Hepatocyte (in vitro differentiated cells): ENCODE results near the gene MAP10. TPM values are rescaled to one million over a fixed set of nuclear protein-coding genes. Genes with fewer than 3 reads are reported as not detected.

Experiments
- DNase-seq: peaks from one replicate; pipeline ENCODE4 v3.0.0-alpha.2; 2016; ENCODE audit warnings: low spot score
- H2AFZ ChIP-seq: fragments of 200-600 bp; sonication (generic); 2 replicates; pipeline ENCODE4 v1.6.0; 2016; ENCODE audit warnings: antibody characterized with exemption, mild to moderate bottlenecking
- H3K27ac ChIP-seq: fragments of 200-600 bp; sonication (generic); 2 replicates; pipeline ENCODE4 v1.5.1; 2016; ENCODE audit warnings: mild to moderate bottlenecking
- H3K27me3 ChIP-seq: fragments of 200-600 bp; sonication (generic); 2 replicates; pipeline ENCODE4 v1.6.1; 2016
- H3K36me3 ChIP-seq: fragments of 200-600 bp; sonication (generic); replicated peaks from 2 replicates; pipeline ENCODE4 v1.5.1; 2016; ENCODE audit warnings: low read depth; ENCODE audit not compliant: insufficient read depth
- H3K4me1 ChIP-seq: fragments of 200-600 bp; sonication (generic); 2 replicates; pipeline ENCODE4 v1.5.1; 2016; ENCODE audit warnings: mild to moderate bottlenecking, moderate library complexity; ENCODE audit not compliant: insufficient read depth
- H3K4me2 ChIP-seq: fragments of 200-600 bp; sonication (generic); 2 replicates; pipeline ENCODE4 v1.6.0; 2016
- H3K4me3 ChIP-seq: fragments of 200-600 bp; sonication (generic); 2 replicates; pipeline ENCODE4 v1.5.1; 2016; ENCODE audit warnings: mild to moderate bottlenecking
- H3K79me2 ChIP-seq: fragments of 200-600 bp; sonication (generic); 2 replicates; pipeline ENCODE4 v1.6.0; 2017; ENCODE audit warnings: mild to moderate bottlenecking
- H3K9me2 ChIP-seq: fragments of 200-600 bp; sonication (generic); replicated peaks from 2 replicates; pipeline ENCODE4 v1.6.0; 2017; ENCODE audit warnings: mild to moderate bottlenecking; ENCODE audit not compliant: insufficient read depth
- H3K9me3 ChIP-seq: fragments of 200-600 bp; sonication (generic); 2 replicates; pipeline ENCODE4 v1.5.1; 2016; ENCODE audit warnings: low read depth, mild to moderate bottlenecking
- H4K20me1 ChIP-seq: fragments of 200-600 bp; sonication (generic); 2 replicates; pipeline ENCODE4 v1.6.0; 2016; ENCODE audit warnings: mild to moderate bottlenecking; ENCODE audit not compliant: insufficient read depth, poor library complexity, severe bottlenecking
- CTCF ChIP-seq: fragments of 200-600 bp; sonication (generic); IDR thresholded peaks from 2 replicates; pipeline ENCODE4 v1.5.1; 2016; ENCODE audit warnings: antibody characterized with exemption, mild to moderate bottlenecking; ENCODE audit not compliant: poor library complexity
- EZH2 ChIP-seq: fragments of 200-600 bp; sonication (generic); IDR thresholded peaks from 2 replicates; pipeline ENCODE4 v1.6.1; 2016; ENCODE audit warnings: antibody characterized with exemption, mild to moderate bottlenecking, borderline replicate concordance
- EZH2phosphoT487 ChIP-seq: fragments of 200-600 bp; sonication (generic); IDR thresholded peaks from one replicate; pipeline ENCODE4 v1.6.1; 2018; ENCODE audit warnings: antibody characterized with exemption, mild to moderate bottlenecking, low read depth, moderate library complexity; ENCODE audit not compliant: unreplicated experiment, severe bottlenecking
- WGBS: methylation state at CpG from one replicate; pipeline ENCODE4 v1.1.6; 2016; ENCODE audit warnings: low lambda C conversion rate; ENCODE audit errors: missing lambda C conversion rate; 5-methylcytosine and 5-hydroxymethylcytosine counted together
- polyA plus RNA-seq: library from polyadenylated mRNA; unstranded; fragments of >200 nt; fragmentation: Nextera tagmentation; extraction: Ambion mirVana; gene quantifications from 2 replicates; pipeline ENCODE4 v1.2.1, GENCODE V29; 2016
- total RNA-seq: library from RNA; depleted of rRNA; stranded (reverse); fragments of >200 nt; gene quantifications from 2 replicates; pipeline ENCODE4 v1.2.3, GENCODE V29; 2014

MAP10 gene
- total and polyA plus RNA-seq, 2 experiments from 2014 or later, result 2.1 to 5.7 TPM

GRCh38 chr1:232826318-232826717, 21.1 kb downstream of the MAP10 start:
- Histone ChIP-seq H3K4me3 (no peak overlapping the region), H3K79me2 (no peaks in the 10 kb centered on the region), H2AFZ (no peak overlapping the region), H3K36me3 (no peaks in the 10 kb centered on the region), H3K4me1 (peaks cover 3% of the 10 kb centered on the region), H3K27ac (no peak overlapping the region), H4K20me1 (no peaks in the 10 kb centered on the region), H3K9me2 (no peaks in the 10 kb centered on the region), H3K4me2 (no peak overlapping the region), H3K27me3 (no peaks in the 10 kb centered on the region), H3K9me3 (no peaks in the 10 kb centered on the region)
- TF ChIP-seq CTCF (no peak), EZH2phosphoT487 (no peak), EZH2 (no peak)
- DNase-seq, result no peak
- WGBS, result 90% methylated on average over 1 of the region's 1 CpG

- peaks cover 3% of the 10 kb centered on the region for H3K4me1 ChIP-seq
- H3K4me2 ChIP-seq, result no peak overlapping the region
- no peaks in the 10 kb centered on the region for H3K9me3 ChIP-seq
- WGBS, result 72% methylated on average over 2 of the region's 2 CpGs
- H3K9me2 ChIP-seq, result no peaks in the 10 kb centered on the region
- H2AFZ ChIP-seq, result no peak overlapping the region
- H4K20me1 ChIP-seq, result no peaks in the 10 kb centered on the region
- no peak overlapping the region for H3K4me3 ChIP-seq
- no peaks in the 10 kb centered on the region for H3K79me2 ChIP-seq
- peak; percentile 10 for DNase-seq
- TF ChIP-seq EZH2 (no peak), CTCF (no peak), EZH2phosphoT487 (no peak)
- no peaks in the 10 kb centered on the region for H3K36me3 ChIP-seq
- no peaks in the 10 kb centered on the region for H3K27me3 ChIP-seq
- no peak overlapping the region for H3K27ac ChIP-seq
Observed at GRCh38 chr1:232830661-232831060, 25.4 kb downstream of the MAP10 start.

- no peaks in the 10 kb centered on the region for H3K27me3 ChIP-seq
- no peak overlapping the region for H3K27ac ChIP-seq
- WGBS, result 94% methylated on average over 2 of the region's 2 CpGs
- peaks cover 3% of the 10 kb centered on the region for H3K4me1 ChIP-seq
- H2AFZ ChIP-seq, result no peak overlapping the region
- H3K4me2 ChIP-seq, result no peak overlapping the region
- no peak overlapping the region for H3K4me3 ChIP-seq
- H3K36me3 ChIP-seq, result no peaks in the 10 kb centered on the region
- H4K20me1 ChIP-seq, result no peaks in the 10 kb centered on the region
- no peaks in the 10 kb centered on the region for H3K9me2 ChIP-seq
- TF ChIP-seq EZH2phosphoT487 (no peak), CTCF (no peak), EZH2 (no peak)
- no peaks in the 10 kb centered on the region for H3K9me3 ChIP-seq
- no peaks in the 10 kb centered on the region for H3K79me2 ChIP-seq
- DNase-seq, result no peak
Observed at GRCh38 chr1:232831895-232832294, 26.7 kb downstream of the MAP10 start.

- no peaks in the 10 kb centered on the region for H3K9me2 ChIP-seq
- H3K9me3 ChIP-seq, result no peaks in the 10 kb centered on the region
- H4K20me1 ChIP-seq, result no peaks in the 10 kb centered on the region
- H3K27ac ChIP-seq, result no peak overlapping the region
- TF ChIP-seq EZH2 (no peak), CTCF (no peak), EZH2phosphoT487 (no peak)
- H3K4me3 ChIP-seq, result no peak overlapping the region
- WGBS, result 55% methylated on average over 3 of the region's 3 CpGs
- no peak overlapping the region for H2AFZ ChIP-seq
- H3K4me1 ChIP-seq, result peaks cover 3% of the 10 kb centered on the region
- no peaks in the 10 kb centered on the region for H3K36me3 ChIP-seq
- no peak for DNase-seq
- no peak overlapping the region for H3K4me2 ChIP-seq
- no peaks in the 10 kb centered on the region for H3K79me2 ChIP-seq
- H3K27me3 ChIP-seq, result no peaks in the 10 kb centered on the region
Observed at GRCh38 chr1:232834066-232834465, 28.9 kb downstream of the MAP10 start.
